ENCODE measurements around the gene SERINC2.
"Not testable (repeated sequence)": the region's sequence is repeated elsewhere in the genome, so short reads cannot be mapped to it uniquely, and the experiment has no call there.

Gene SERINC2

DNA sequence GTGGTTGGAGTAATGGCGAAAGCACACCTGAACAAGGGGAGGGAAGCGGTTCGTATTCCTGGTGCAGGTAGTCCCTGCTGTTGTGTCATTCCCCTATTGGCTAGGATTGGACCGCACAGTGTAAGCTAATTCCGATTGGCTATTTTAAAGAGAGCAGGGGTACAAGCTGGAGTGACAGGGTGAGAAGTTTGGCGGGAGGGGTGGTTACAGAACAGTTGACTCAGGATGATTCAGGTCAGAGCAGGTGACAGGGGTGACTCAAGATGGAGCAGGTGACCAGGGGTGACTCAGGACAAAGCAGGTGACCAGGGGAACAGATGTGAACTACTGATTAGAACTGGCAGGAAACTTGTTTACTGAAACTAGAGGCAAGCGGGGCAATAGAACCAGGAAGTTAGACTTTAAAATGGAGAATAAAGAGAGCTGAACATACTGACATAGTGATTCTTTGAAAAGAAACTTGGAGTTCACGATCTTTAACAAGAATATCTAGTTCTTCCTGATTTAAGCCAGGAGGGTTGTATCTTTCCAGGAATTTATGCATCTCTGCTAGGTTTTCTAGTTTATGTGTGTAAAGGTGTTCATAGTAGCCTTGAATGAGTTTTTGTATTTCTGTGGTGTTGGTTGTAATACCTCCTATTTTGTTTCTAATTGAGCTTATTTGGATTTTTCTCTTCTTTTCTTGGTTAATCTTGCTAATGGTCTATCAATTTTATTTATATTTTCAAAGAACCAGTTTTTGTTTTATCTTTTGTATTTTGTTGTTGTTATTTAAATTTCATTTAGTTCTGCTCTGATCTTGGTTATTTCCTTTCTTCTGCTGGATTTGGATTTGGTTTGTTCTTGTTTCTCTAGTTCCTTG is 58.7 kb downstream of the SERINC2 start:
- DNase-seq (ENCODE audit: low spot score), result not testable (repeated sequence)

DNA sequence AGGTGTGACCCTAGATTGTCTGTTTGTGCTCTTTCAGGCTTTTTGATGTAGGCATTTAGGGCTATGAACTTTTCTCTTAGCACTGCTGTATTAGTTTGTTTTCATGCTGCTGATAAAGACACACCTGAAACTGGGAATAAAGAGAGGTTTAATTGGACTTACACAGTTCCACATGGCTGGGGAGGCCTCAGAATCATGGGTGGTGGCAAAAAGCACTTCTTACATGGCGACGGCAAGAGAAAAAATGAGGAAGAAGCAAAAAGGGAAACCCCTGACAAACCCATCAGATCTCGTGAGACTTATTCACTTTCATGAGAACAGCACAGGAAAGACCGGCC is 59.3 kb downstream of the SERINC2 start:
- not testable (repeated sequence) for DNase-seq (ENCODE audit: low spot score)

DNA sequence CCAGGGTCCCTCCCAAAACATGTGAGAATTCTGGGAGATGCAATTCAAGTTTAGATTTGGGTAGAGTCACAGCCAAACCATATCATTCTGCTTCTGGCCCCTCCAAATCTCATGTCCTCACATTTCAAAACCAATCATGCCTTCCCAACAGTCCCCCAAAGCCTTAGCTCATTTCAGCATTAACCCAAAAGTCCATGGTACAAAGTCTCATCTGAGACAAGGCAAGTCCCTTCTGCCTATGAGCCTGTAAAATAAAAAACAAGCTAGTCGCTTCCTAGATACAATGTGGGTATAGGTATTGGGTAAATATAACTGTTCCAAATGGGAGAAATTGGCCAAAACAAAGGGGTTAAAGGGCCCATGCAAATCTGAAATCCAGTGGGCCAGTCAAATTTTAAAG is 59.7 kb downstream of the SERINC2 start:
- not testable (repeated sequence) for DNase-seq (ENCODE audit: low spot score)

DNA sequence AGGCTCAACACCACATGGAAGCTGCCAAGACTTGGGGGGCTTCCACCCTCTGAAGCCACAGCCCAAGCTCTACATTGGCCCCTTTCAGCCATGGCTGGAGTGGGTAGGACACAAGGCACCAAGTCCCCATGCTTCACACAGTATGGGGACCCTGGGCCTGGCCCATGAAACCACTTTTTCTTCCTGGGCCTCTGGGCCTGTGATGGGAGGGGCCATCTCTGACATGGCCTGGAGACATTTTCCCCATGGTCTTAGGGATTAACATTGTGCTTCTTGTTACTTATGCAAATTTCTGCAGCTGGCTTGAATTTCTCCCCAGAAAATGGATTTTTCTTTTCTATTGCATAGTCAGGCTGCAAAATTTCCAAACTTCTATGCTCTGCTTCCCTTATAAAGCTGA is 60.5 kb downstream of the SERINC2 start:
- not testable (repeated sequence) for DNase-seq (ENCODE audit: low spot score)

DNA sequence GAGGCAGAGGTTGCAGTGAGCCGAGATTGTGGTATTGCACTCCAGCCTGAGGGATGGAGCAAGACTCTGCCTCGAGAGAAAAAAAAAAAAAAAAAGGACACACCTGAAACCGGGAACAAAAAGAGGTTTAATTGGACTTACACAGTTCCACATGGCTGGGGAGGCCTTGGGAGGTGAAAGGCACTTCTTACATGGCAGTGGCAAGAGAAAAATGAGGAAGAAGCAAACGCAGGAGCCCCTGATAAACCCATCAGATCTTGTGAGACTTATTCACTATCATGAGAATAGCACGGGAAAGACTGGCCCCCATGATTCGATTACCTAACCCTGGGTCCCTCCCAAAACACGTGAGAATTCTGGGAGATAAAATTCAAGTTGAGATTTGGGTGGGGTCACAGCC is 61.6 kb downstream of the SERINC2 start:
- DNase-seq (ENCODE audit: low spot score), result not testable (repeated sequence)

DNA sequence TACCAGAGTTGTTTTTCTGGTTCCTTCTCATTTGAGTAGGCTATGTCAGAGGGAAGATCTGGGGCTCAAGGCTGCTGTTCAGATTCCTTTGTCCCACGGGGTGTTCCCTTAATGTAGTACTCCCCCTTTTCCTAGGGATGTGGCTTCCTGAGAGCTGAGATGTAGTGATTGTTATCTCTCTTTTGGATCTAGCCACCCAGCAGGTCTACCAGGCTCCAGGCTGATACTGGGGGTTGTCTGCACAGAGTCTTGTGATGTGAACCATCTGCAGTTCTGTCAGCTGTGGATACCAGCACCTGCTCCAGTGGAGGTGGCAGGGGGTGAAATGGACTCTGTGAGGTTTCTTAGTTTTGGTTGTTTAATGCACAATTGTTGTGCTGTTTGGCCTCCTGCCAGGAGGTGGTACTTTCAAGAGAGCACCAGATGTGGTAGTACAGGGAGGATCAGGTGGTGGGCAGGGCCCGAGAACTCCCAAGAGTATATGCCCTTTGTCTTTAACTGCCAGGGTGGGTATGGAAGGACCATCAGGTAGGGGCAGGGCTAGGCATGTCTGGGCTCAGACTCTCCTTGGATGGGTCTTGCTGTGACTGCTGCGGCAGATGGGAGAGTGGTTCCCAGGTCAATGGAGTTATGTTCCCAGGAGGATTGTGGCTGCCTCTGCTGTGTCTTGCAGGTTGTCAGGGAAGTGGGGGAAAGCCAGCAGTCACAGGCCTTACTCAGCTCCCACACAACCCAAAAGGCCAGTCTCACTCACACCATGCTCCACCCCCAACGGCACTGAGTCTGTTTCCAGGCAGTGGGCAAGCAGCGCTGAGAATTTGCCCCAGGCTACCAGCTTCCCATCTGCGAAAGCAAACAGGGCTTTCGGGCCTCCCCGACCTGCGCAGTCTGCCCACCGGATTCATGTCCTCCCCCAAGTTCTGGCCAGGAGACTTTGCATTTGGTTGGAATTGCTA is 64.2 kb downstream of the SERINC2 start:
- DNase-seq (ENCODE audit: low spot score), result no peak

DNA sequence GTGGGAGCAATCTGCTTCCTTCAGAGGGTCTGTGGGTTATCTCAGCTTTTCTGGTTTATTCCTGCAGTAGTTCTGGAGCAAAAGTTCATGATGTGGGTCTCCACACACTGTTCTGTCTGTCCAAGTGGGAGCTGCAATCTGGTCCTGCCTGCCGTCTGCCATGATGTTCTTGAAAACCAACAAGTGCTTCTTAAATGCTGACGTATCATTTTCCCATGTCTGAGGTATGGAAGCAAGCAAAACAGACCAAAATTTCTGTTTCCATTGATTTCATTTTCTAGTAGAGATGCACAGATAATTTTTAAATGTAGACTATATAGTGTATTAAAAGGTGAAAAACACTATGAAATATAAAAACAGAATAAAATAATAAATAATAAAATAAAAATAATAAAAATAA is 65.2 kb downstream of the SERINC2 start:
- DNase-seq (ENCODE audit: low spot score), result no peak

DNA sequence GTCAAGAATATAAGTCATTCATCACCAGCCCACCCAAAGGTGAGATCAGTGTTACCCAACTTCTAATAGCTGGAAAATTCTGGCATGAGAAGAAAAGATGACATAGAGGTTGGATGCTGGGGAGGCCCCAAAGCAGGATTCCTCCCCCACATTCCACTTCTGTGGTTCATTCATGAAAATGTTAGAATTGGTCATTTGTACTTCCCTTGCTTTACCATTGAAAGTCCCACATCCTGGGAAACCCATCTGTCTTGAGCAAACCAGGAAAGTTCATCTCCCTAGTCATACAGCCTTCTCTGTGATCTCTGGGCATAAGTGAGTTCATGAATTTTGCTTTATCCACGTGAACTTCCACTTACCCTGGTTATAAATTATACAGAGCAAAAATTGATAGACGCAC is 66.8 kb downstream of the SERINC2 start:
- DNase-seq (ENCODE audit: low spot score), result no peak

DNA sequence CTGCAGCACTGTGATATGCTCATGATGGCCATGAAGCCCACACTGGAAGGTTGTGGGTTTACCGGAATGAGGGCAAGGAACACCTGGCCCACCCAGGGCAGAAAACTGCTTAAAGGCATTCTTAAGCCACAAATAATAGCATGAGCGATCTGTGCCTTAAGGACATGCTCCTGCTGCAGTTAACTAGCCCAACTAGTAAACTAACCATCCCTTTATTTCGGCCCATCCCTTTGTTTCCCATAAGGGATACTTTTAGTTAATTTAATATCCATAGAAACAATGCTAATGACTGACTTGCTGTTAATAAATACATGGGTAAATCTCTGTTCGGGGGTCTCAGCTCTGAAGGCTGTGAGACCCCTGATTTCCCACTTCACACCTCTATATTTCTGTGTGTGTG is 67.4 kb downstream of the SERINC2 start:
- not testable (repeated sequence) for DNase-seq (ENCODE audit: low spot score)

DNA sequence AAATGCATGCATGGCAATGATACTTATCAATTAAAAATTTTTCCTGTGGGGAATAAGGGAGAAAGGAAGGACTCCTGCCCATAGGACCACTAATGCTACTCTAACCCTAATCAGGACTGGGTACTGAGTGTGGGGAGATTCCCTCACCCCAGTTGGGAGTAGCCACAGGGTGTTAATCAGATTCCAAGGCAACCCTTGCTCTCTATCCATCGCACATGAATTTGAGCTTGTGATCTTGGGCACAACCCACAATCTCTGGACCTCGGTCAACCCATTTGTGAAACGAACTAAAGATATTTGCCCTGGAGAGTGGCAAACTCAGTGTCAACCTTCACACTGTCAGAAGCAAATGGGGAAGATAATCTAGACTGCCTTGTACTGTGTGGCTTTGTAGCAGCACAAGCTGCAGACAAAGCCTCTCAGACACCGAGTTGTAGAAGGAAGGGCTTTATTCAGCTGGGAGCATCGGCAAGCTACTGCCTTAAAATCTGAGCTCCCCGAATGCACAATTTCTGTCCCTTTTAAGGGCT is 69.5 kb downstream of the SERINC2 start:
- no peak for DNase-seq (ENCODE audit: low spot score)

DNA sequence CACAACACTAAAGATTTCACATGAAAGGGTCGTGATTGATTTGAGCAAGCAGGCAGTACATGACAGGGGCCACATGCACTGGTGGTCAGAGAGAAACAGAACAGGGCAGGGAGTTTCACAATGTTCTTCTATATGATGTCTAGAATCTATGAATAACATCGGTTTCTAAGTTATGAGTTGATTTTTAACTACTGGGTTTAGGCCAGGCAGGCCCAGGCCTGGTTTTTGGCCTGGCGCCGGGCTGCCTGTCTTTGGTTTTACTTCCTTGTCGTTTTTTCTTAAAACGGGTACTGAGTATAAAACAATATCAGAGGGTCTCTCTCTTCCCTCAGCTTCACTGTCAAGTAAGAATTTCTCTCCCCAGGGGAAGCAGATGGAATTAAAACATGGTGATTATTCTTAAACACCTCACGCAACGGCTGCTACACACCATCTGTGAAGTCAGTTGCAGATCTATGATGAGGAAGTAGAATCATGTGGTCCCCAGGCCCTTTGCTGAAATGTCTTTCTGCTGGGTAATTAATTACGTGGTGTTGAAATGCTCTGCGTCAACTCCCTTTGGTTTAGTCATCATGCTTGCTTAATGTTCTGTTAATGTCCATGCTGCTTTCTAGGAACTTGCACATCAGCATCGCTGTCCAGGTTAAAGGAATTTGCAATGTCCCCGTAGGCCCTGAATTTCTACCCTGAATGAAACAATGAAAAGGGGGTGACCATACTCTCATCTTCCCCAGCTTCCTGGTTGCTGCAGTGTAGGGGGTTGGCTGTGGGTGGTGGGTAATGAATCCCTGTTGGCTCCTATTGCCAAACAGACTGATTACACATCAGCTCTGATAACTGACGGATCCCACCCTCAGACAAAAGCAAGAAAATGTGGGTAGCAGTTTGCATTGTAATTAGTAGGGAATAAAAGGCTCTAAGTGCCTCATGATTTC is 70.3 kb downstream of the SERINC2 start:
- DNase-seq (ENCODE audit: low spot score), result peak; percentile 88

All from AG08395 (cell line).